NCI-H2171 treated with DMSO at 0.1 percent for 48 hours (cell line): ENCODE results near the gene CYP4B1.
"Not testable (repeated sequence)": the region's sequence is repeated elsewhere in the genome, so short reads cannot be mapped to it uniquely, and the experiment has no call there.

Experiments
- DNase-seq: peaks from one replicate; lab custom pipeline; 2025; lab: John Stamatoyannopoulos, UW

The CYP4B1 gene

GRCh38 chr1:46798810-46799209, at the start of gene CYP4B1:
Gene CYP4B1 (plus strand): TSS chr1:46799046. CDS start chr1:46799082, 36 bp downstream.
- no peak for DNase-seq

DNA sequence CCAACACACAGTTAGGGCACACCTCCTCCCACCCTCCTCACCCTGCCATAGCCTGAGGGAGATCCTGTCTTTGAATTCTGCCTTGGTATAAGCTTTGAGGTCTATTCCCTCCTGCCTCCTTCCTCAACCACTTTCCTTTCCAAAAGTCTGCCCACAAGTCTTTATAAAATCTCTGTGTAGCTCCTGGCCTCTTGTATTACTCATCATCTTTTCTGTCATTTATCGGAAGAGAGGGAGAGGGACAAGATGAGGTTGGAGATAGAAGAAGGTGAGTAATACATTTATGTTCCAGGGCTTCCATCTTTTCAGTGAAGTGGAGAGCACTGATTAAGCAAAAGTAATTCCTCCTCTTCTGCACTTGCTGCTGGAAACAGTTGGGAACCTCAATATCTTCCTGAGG, 49.4 kb upstream of the CYP4B1 start:
- no peak for DNase-seq

DNA sequence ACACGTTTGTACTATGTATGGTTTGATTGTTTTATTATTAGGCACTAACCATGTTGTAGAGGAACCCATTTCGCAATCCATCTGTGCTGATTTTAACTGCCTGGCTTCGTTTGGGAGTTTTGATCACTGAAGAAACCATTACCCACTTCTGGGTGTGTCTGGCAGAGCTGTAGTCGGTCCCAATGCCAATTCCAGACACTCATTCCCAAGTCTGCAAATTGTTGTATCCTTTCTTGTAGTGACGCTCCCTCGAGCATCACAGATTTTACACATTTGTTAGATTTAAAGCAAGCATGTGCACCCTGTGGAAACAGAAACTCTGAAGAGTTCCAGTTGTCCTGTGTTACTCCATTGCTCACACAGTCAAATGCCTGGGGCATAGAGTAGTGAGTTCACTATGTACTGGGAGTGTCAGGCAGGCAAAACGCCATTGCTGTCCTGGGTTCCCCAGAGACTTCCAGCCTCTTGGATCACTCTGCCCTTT, 48.9 kb upstream of the CYP4B1 start:
- DNase-seq: no peak

DNA sequence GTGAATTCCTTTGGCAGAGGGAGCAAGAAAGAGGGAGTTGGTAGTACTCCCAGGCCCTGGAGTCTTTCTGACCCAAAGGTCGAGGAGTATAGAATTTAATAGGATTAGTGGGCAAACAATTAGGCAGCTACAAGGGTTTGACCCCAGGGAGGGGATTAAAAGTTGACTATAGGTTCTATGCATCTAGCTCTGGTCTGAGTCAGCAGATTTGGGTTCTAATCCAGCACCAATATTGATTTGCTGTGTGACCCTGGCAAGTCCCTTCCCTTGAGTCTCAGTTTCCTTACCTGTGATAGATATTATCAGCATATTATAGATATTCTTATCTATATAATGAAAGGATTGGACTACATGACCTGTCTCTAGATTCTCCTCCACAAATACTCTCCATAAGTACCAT, 44.9 kb upstream of the CYP4B1 start:
- no peak for DNase-seq

- peak; percentile 40 for DNase-seq
Observed at GRCh38 chr1:46754707-46755106, 44.1 kb upstream of the CYP4B1 start.

DNA sequence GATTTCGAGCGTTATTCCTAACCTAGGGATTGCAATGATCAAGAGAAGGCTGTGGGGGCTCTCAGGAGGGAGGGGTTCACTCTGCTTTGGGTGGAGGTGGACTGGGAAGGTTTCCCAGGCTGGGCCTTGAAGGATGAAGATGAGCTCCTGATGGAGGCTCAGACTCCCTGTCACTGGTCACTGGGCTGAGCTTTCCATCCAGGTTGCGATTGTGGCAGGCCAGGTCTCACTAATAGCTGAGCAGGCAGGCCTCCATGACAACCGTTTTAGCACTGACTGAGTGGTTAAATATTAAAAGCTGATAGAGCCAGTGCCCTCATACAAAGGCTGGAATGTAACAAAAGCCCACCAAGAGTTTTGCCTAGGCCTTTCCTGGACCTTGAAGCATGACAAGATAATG, 43.7 kb upstream of the CYP4B1 start:
- DNase-seq: no peak

GRCh38 chr1:46757247-46757955, 41.4 kb upstream of the CYP4B1 start:
- peak; percentile 96 for DNase-seq

GRCh38 chr1:46757956-46758528, 40.8 kb upstream of the CYP4B1 start:
- DNase-seq: no peak

- DNase-seq: no peak
Observed at GRCh38 chr1:46760558-46761166, 38.2 kb upstream of the CYP4B1 start.

DNA sequence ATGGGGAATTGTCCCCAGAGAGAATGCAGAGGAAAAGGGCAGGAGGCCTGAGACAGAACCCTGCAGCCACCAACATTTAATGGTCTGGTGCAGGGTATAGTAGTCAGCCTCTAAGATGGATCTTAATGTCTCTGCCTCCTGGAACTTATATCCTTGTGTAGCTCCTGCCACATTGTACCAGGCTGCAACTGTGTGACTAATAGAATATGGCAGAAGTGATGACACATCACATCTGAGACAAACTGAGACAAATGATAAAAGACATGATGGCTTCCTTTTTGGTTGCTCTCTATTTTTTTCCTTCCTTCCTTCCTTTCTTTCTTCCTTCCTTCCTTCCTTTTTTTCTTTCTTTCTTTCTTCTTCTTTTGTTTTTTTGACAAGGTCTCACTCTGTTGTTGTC, 37.1 kb upstream of the CYP4B1 start:
- no peak for DNase-seq

GRCh38 chr1:46764402-46764801, 34.4 kb upstream of the CYP4B1 start:
- DNase-seq: no peak

DNA sequence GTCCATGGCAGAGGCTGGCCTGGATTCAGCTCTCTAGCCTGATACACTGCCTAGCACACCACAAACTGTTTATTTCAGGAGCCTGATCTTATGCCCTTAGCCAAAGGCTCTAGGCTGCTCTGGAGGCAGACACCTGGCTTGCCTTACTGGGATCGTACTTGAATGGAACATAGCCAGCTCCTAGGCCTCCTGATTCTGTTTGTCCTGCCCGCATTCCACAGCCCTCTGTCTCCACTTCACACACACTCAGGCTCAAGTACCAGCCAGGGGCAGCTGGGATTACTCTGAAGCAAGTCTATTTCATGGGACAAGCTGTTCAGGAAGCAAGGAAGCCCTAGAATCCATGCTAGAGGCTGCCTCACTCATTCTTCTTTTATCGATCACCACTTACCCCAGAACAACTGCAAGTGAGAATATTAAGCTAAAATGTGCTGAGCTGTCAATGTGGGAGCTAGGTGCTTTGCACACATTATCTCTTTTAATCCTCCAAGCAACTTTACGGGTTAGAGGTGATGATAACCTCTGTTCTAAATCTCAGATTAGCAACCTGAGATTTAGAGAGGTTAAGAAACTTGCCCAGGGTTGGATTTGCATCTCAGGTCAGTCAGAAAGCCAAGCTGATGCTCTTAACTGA, 31.1 kb upstream of the CYP4B1 start:
- no peak for DNase-seq

DNA sequence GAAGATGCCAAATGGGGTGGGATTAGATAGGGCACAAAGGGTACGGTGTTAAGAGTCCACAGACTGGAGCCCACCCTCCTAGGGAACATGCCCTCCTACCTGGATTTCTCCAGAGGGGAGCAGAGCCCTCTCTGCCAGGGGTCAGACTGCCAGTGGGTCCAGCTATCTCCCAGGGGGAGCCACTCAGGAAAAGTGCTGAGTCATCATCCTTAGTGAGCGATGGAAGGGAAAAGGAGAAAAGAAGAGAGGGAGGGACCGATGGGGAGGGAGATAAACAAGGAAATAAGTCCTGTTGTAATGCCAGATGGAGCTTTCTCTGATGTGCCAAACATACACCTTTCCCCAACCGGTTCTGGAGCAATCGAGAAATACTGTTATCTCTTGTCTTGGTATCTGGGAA, 30.4 kb upstream of the CYP4B1 start:
- DNase-seq: no peak

- no peak for DNase-seq
Observed at GRCh38 chr1:46769028-46769740, 29.7 kb upstream of the CYP4B1 start.

- no peak for DNase-seq
Observed at GRCh38 chr1:46770541-46770940, 28.3 kb upstream of the CYP4B1 start.

- no peak for DNase-seq
Observed at GRCh38 chr1:46772571-46772970, 26.3 kb upstream of the CYP4B1 start.

DNA sequence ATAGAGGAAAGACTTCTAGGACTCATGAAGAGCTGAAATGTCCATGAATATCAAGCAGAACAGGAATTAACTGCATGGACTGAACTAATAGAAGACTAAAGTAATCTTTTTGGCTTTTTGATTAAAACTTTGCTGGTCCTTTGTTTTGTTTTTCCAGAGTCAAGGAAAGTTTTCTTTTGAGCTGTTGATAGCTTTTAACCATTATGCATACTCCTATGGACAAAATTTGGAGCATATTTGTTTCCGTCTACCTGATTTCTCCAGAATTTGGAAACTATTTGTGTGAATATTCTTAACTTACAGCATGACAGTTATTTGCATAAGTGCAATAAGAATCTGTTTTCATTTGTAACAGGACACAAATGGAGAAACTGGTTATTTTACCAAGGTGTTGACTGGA, 24.5 kb upstream of the CYP4B1 start:
- DNase-seq: no peak

- not testable (repeated sequence) for DNase-seq
Observed at GRCh38 chr1:46778456-46778855, 20.4 kb upstream of the CYP4B1 start.

DNA sequence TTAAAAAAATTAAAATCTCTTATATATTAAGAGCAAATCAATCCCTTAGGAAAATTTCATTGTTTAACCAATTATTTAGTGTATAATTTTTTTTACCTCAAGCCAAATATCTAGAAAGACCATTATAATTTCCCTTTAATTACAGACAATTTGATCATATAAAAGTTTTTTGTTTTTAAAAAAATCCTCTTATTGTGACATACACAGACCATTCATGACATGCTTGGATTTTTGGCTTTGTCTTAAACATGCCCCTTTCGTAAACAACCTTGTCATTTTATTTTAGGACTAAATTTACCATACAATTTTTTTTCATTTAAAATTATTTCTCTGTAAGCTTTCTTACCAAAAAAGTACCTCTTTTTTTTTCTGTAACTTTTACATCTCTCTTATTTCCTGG, 14.2 kb upstream of the CYP4B1 start:
- DNase-seq: peak; percentile 7

DNA sequence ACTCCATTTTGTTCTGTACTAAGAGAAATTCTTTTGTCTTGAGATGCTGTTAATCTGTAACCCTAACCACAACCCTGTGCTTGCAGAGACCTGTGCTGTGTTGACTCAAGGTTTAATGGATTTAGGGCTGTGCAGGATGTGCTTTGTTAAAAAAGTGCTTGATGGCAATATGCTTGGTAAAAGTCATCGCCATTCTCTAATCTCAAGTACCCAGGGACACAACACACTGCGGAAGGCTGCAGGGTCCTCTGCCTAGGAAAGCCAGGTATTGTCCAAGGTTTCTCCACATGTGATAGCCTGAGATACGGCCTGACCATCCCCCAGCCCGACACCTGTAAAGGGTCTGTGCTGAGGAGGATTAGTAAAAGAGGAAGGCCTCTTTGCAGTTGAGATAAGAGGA, 10.2 kb upstream of the CYP4B1 start:
- DNase-seq: not testable (repeated sequence)

GRCh38 chr1:46790446-46791101, 8.3 kb upstream of the CYP4B1 start:
- no peak for DNase-seq

- no peak for DNase-seq
Observed at GRCh38 chr1:46793126-46793525, 5.7 kb upstream of the CYP4B1 start.
